Mesenchymal stem cell (in vitro differentiated cells and primary cell): Measurements from ENCODE around the gene REC114.

Experiments used
- DNase-seq: peaks from one replicate; pipeline ENCODE4 v3.0.0-alpha.2; 2013
- H2AFZ ChIP-seq: one replicate; pipeline ENCODE4 v1.6.1; 2013; ENCODE audit warnings: low read depth, mild to moderate bottlenecking, control low read depth, inconsistent platforms, low read length, moderate library complexity
- H2AK5ac ChIP-seq: 2 replicates; pipeline ENCODE4 v1.6.1; 2013; ENCODE audit warnings: low read length, moderate library complexity, mild to moderate bottlenecking, inconsistent platforms; ENCODE audit not compliant: severe bottlenecking
- H2BK120ac ChIP-seq: one replicate; pipeline ENCODE4 v1.6.1; 2013; ENCODE audit warnings: low read depth, mild to moderate bottlenecking, inconsistent platforms, low read length, moderate library complexity
- H2BK12ac ChIP-seq, 2 experiments: one replicate each; pipeline ENCODE4 v1.6.1; 2013; ENCODE audit warnings: inconsistent platforms in 2 of 2, low read length in 2 of 2, mild to moderate bottlenecking in 2 of 2, moderate library complexity in 2 of 2, control low read depth in 1 of 2
- H2BK15ac ChIP-seq: one replicate; pipeline ENCODE4 v1.6.1; 2013; ENCODE audit warnings: mild to moderate bottlenecking, low read depth, inconsistent platforms; ENCODE audit not compliant: poor library complexity, severe bottlenecking
- H2BK5ac ChIP-seq: 2 replicates; pipeline ENCODE4 v1.6.1; 2013; ENCODE audit warnings: low read depth, mild to moderate bottlenecking, low read length, control low read depth, inconsistent platforms; ENCODE audit not compliant: poor library complexity, severe bottlenecking
- H3K14ac ChIP-seq, 2 experiments: one replicate each; pipeline ENCODE4 v1.6.1; 2013; ENCODE audit warnings: inconsistent platforms in 2 of 2, low read length in 2 of 2, control low read depth in 1 of 2, mild to moderate bottlenecking in 1 of 2, moderate library complexity in 1 of 2
- H3K18ac ChIP-seq, 2 experiments: one replicate each; pipeline ENCODE4 v1.6.1; 2013; ENCODE audit warnings: inconsistent platforms in 2 of 2, low read length in 2 of 2, control low read depth in 1 of 2, low read depth in 1 of 2, mild to moderate bottlenecking in 1 of 2
- H3K23ac ChIP-seq, 2 experiments: one replicate each; pipeline ENCODE4 v1.6.1; 2013; ENCODE audit warnings: inconsistent platforms in 2 of 2, low read length in 2 of 2, mild to moderate bottlenecking in 2 of 2, moderate library complexity in 2 of 2, control low read depth in 1 of 2
- H3K27ac ChIP-seq: 2 replicates; pipeline ENCODE4 v1.5.1; 2013; ENCODE audit warnings: mild to moderate bottlenecking, moderate library complexity, low read length, control low read depth, inconsistent platforms; ENCODE audit not compliant: poor library complexity, severe bottlenecking
- H3K27me3 ChIP-seq, 2 experiments: 2 replicates each; pipeline versions ENCODE4 v1.6.1 to v1.7.0; 2013; ENCODE audit warnings: low read length in 2 of 2, mild to moderate bottlenecking in 2 of 2, moderate library complexity in 2 of 2, control low read depth in 1 of 2, inconsistent platforms in 1 of 2; ENCODE audit not compliant: control insufficient read depth in 1 of 2, insufficient read depth in 1 of 2
- H3K36me3 ChIP-seq, 2 experiments: 2 replicates each; pipeline versions ENCODE4 v1.6.1 to v1.7.0; 2013; ENCODE audit warnings: low read length in 2 of 2, control low read depth in 1 of 2, inconsistent platforms in 1 of 2, low read depth in 1 of 2, mild to moderate bottlenecking in 1 of 2; ENCODE audit not compliant: insufficient read depth in 2 of 2, control insufficient read depth in 1 of 2
- H3K4ac ChIP-seq, 2 experiments: one replicate each; pipeline ENCODE4 v1.6.1; 2013; ENCODE audit warnings: inconsistent platforms in 2 of 2, low read length in 2 of 2, mild to moderate bottlenecking in 2 of 2, moderate library complexity in 2 of 2, control low read depth in 1 of 2, low read depth in 1 of 2
- H3K4me1 ChIP-seq: 2 replicates; pipeline ENCODE4 v1.6.1; 2013; ENCODE audit warnings: low read depth, low read length, control low read depth; ENCODE audit not compliant: control insufficient read depth, insufficient read depth
- H3K4me2 ChIP-seq: 2 replicates; pipeline ENCODE4 v1.6.1; 2013; ENCODE audit warnings: low read length, mild to moderate bottlenecking, inconsistent platforms; ENCODE audit not compliant: poor library complexity, severe bottlenecking
- H3K4me3 ChIP-seq, 2 experiments: 2 replicates each; pipeline versions ENCODE4 v1.5.1 to v1.7.0; 2013; ENCODE audit warnings: low read length in 2 of 2, mild to moderate bottlenecking in 2 of 2, control low read depth in 1 of 2, low read depth in 1 of 2; ENCODE audit not compliant: insufficient read depth in 1 of 2
- H3K79me1 ChIP-seq: replicated peaks from 2 replicates; pipeline ENCODE4 v1.6.1; 2013; ENCODE audit warnings: mild to moderate bottlenecking, control low read depth, low read length, inconsistent platforms; ENCODE audit not compliant: poor library complexity, severe bottlenecking
- H3K9ac ChIP-seq: 2 replicates; pipeline ENCODE4 v1.7.0; 2013; ENCODE audit warnings: mild to moderate bottlenecking, low read length, moderate library complexity
- H3K9me3 ChIP-seq: 2 replicates; pipeline ENCODE4 v1.7.0; 2013; ENCODE audit warnings: mild to moderate bottlenecking, low read length; ENCODE audit not compliant: control insufficient read depth
- H4K8ac ChIP-seq: one replicate; pipeline ENCODE4 v1.6.1; 2013; ENCODE audit warnings: inconsistent platforms, mild to moderate bottlenecking, low read length, moderate library complexity
- H4K91ac ChIP-seq: one replicate; pipeline ENCODE4 v1.6.1; 2013; ENCODE audit warnings: mild to moderate bottlenecking, low read length, inconsistent platforms
- WGBS: methylation state at CpG from one replicate; pipeline ENCODE4 v1.1.7; 2013; ENCODE audit warnings: mixed read lengths; 5-methylcytosine and 5-hydroxymethylcytosine counted together

Gene REC114

GRCh38 chr15:73515527-73515926 is 72.6 kb downstream of the REC114 start:
- DNase-seq = no peak
- H3K27me3 ChIP-seq = peaks cover 0 to 6% of the 10 kb centered on the region in 2 experiments
- no peaks in the 10 kb centered on the region for H3K9me3 ChIP-seq
- H3K9ac ChIP-seq = no peak overlapping the region
- H3K79me1 ChIP-seq = no peaks in the 10 kb centered on the region
- no peak overlapping the region for H3K23ac ChIP-seq
- H3K4ac ChIP-seq = no peak overlapping the region
- H2BK5ac ChIP-seq = no peak overlapping the region
- H2AFZ ChIP-seq = no peak overlapping the region
- no peak overlapping the region for H4K91ac ChIP-seq
- no peak overlapping the region for H2AK5ac ChIP-seq
- no peak overlapping the region for H2BK15ac ChIP-seq
- no peaks in the 10 kb centered on the region for H3K36me3 ChIP-seq
- H4K8ac ChIP-seq = no peak overlapping the region
- H3K4me2 ChIP-seq = no peak overlapping the region
- no peak overlapping the region for H3K4me3 ChIP-seq
- WGBS = no CpG with 5 or more reads among the region's 1 CpG
- H3K27ac ChIP-seq = no peak overlapping the region
- H2BK12ac ChIP-seq = no peak overlapping the region
- no peak overlapping the region for H3K14ac ChIP-seq
- H3K18ac ChIP-seq = no peak overlapping the region
- no peaks in the 10 kb centered on the region for H3K4me1 ChIP-seq
- H2BK120ac ChIP-seq = no peak overlapping the region

GRCh38 chr15:73517566-73517965 is 74.6 kb downstream of the REC114 start:
- Histone ChIP-seq H4K8ac (no peak overlapping the region), H2BK5ac (no peak overlapping the region), H4K91ac (no peak overlapping the region), H3K4me1 (no peaks in the 10 kb centered on the region), H3K23ac (no peak overlapping the region), H2BK15ac (no peak overlapping the region), H3K79me1 (no peaks in the 10 kb centered on the region), H2BK120ac (no peak overlapping the region), H3K4me3 (no peak overlapping the region), H3K27me3 (peaks cover 0 to 6% of the 10 kb centered on the region in 2 experiments), H2BK12ac (no peak overlapping the region), H3K27ac (no peak overlapping the region), H3K9me3 (no peaks in the 10 kb centered on the region), H2AK5ac (no peak overlapping the region), H3K4me2 (no peak overlapping the region), H3K36me3 (no peaks in the 10 kb centered on the region), H3K18ac (no peak overlapping the region), H3K4ac (no peak overlapping the region), H2AFZ (no peak overlapping the region), H3K9ac (no peak overlapping the region), H3K14ac (no peak overlapping the region)
- DNase-seq = no peak
- no CpG with 5 or more reads among the region's 2 CpGs for WGBS

- Histone ChIP-seq H3K36me3 (no peaks in the 10 kb centered on the region), H2BK12ac (no peak overlapping the region), H3K27ac (no peak overlapping the region), H3K9me3 (no peaks in the 10 kb centered on the region), H2AFZ (no peak overlapping the region), H3K4me1 (no peaks in the 10 kb centered on the region), H2AK5ac (no peak overlapping the region), H3K4me3 (no peak overlapping the region), H3K27me3 (peaks cover 0 to 6% of the 10 kb centered on the region in 2 experiments), H3K79me1 (no peaks in the 10 kb centered on the region), H4K8ac (no peak overlapping the region), H3K14ac (no peak overlapping the region), H2BK120ac (no peak overlapping the region), H2BK5ac (no peak overlapping the region), H3K23ac (no peak overlapping the region), H3K9ac (no peak overlapping the region), H3K18ac (no peak overlapping the region), H3K4me2 (no peak overlapping the region), H4K91ac (no peak overlapping the region), H2BK15ac (no peak overlapping the region), H3K4ac (no peak overlapping the region)
- WGBS = 47% methylated on average over 2 of the region's 3 CpGs
- no peak for DNase-seq
Measured at GRCh38 chr15:73518180-73518862, 75.4 kb downstream of the REC114 start.

DNA sequence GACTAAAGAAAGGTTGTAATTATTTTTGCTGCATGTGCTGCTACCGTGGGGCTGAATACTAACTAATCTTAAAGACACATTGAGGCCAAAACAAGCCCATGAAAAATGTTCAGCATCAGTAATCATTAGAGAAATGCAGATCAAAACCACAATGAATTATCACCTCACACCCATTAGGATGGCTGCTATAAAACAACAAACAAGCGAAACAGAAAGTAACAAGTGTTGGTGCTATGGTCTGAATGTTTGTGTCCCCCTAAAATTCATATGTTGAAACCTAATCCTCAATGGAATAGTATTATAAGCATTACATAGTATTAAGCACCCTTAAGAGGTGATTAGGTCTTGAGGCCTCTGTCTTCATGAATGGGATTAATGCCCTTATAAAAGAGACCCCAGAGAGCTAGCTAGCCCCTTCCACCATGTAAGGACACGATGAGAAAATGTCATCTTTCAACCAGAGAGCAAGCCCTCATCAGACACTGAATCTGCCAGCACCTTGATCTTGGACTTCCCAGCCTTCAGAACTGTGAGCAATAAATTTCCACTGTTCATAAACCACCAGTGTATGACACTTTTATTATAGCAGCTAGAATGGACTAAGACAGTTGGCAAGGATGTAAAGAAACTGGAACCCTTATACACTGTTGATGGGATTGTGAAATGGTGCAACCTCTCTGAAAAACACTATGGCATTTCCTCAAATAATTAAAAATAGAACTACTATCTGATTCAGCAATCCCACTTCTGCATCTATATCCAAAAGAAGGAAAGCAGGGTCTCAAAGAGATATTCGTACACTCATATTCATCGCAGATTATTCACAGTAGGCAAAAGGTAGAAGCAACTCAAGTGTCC is 76.1 kb downstream of the REC114 start:
- no peak overlapping the region for H3K4ac ChIP-seq
- H3K4me2 ChIP-seq = no peak overlapping the region
- H4K8ac ChIP-seq = no peak overlapping the region
- no peak overlapping the region for H3K9ac ChIP-seq
- H2BK5ac ChIP-seq = no peak overlapping the region
- 82% methylated on average over 4 of the region's 5 CpGs for WGBS
- H3K79me1 ChIP-seq = no peaks in the 10 kb centered on the region
- no peak overlapping the region for H3K14ac ChIP-seq
- no peak overlapping the region for H2BK12ac ChIP-seq
- no peak overlapping the region for H3K18ac ChIP-seq
- H2BK120ac ChIP-seq = no peak overlapping the region
- H3K27ac ChIP-seq = no peak overlapping the region
- no peak overlapping the region for H3K4me3 ChIP-seq
- H2BK15ac ChIP-seq = no peak overlapping the region
- DNase-seq = no peak
- no peak overlapping the region for H3K23ac ChIP-seq
- H3K36me3 ChIP-seq = no peaks in the 10 kb centered on the region
- H3K4me1 ChIP-seq = no peaks in the 10 kb centered on the region
- peaks cover 0 to 6% of the 10 kb centered on the region in 2 experiments for H3K27me3 ChIP-seq
- no peak overlapping the region for H2AFZ ChIP-seq
- no peaks in the 10 kb centered on the region for H3K9me3 ChIP-seq
- H2AK5ac ChIP-seq = no peak overlapping the region
- no peak overlapping the region for H4K91ac ChIP-seq
